ENCODE measurements around the gene ROS1.
"Not testable (repeated sequence)": the region's sequence is repeated elsewhere in the genome, so short reads cannot be mapped to it uniquely, and the experiment has no call there.

The ROS1 gene

GRCh38 chr6:117451671-117452070, 25.9 kb upstream of the ROS1 start:
- in situ Hi-C loops (cut with HindIII; ENCODE audit: low pct_unique_long_range_greater_than_20kb, low sequenced_read_pairs): no loop called here
- TF ChIP-seq JUND (IDR thresholded peaks at IDR 0.05; ENCODE audit: low read depth): no peak
- DNase-seq (ENCODE audit: low read depth in 1 of 2, low spot score in 1 of 2): no peak

GRCh38 chr6:117449549-117450439, 24.1 kb upstream of the ROS1 start:
- in situ Hi-C loops (cut with HindIII; ENCODE audit: low pct_unique_long_range_greater_than_20kb, low sequenced_read_pairs): no loop called here
- TF ChIP-seq JUND (IDR thresholded peaks at IDR 0.05; ENCODE audit: low read depth): no peak
- DNase-seq (ENCODE audit: low read depth in 1 of 2, low spot score in 1 of 2): peak in 1 of 2 experiments; percentile 49

- in situ Hi-C loops (cut with HindIII; ENCODE audit: low pct_unique_long_range_greater_than_20kb, low sequenced_read_pairs): no loop called here
- DNase-seq (ENCODE audit: low read depth in 1 of 2, low spot score in 1 of 2): no peak
- TF ChIP-seq JUND (IDR thresholded peaks at IDR 0.05; ENCODE audit: low read depth): no peak
Observed at GRCh38 chr6:117448732-117449485, 23.2 kb upstream of the ROS1 start.

- DNase-seq (ENCODE audit: low read depth in 1 of 2, low spot score in 1 of 2): no peak
- in situ Hi-C loops (cut with HindIII; ENCODE audit: low pct_unique_long_range_greater_than_20kb, low sequenced_read_pairs): no loop called here
- no peak for TF ChIP-seq JUND (IDR thresholded peaks at IDR 0.05; ENCODE audit: low read depth)
Observed at GRCh38 chr6:117448011-117448410, 22.3 kb upstream of the ROS1 start.

- in situ Hi-C loops (cut with HindIII; ENCODE audit: low pct_unique_long_range_greater_than_20kb, low sequenced_read_pairs): no loop called here
Observed at GRCh38 chr6:117446861-117447260, 21.1 kb upstream of the ROS1 start.

GRCh38 chr6:117444600-117444999, 18.9 kb upstream of the ROS1 start:
- in situ Hi-C loops (cut with HindIII; ENCODE audit: low pct_unique_long_range_greater_than_20kb, low sequenced_read_pairs): no loop called here
- no peak for DNase-seq (ENCODE audit: low read depth in 1 of 2, low spot score in 1 of 2)
- TF ChIP-seq JUND (IDR thresholded peaks at IDR 0.05; ENCODE audit: low read depth): no peak

More at GRCh38 chr6:117446861-117447260, 21.1 kb upstream of the ROS1 start:
- no peak for TF ChIP-seq JUND (IDR thresholded peaks at IDR 0.05; ENCODE audit: low read depth)
- DNase-seq (ENCODE audit: low read depth in 1 of 2, low spot score in 1 of 2): no peak

- in situ Hi-C loops (cut with HindIII; ENCODE audit: low pct_unique_long_range_greater_than_20kb, low sequenced_read_pairs): not testable (repeated sequence)
Observed at GRCh38 chr6:117442313-117442712, 16.6 kb upstream of the ROS1 start.

GRCh38 chr6:117441824-117442264, 16.1 kb upstream of the ROS1 start:
- no peak for DNase-seq (ENCODE audit: low read depth in 1 of 2, low spot score in 1 of 2)
- no peak for TF ChIP-seq JUND (IDR thresholded peaks at IDR 0.05; ENCODE audit: low read depth)
- in situ Hi-C loops (cut with HindIII; ENCODE audit: low pct_unique_long_range_greater_than_20kb, low sequenced_read_pairs): no loop called here

More at GRCh38 chr6:117442313-117442712, 16.6 kb upstream of the ROS1 start:
- DNase-seq (ENCODE audit: low read depth in 1 of 2, low spot score in 1 of 2): not testable (repeated sequence)

GRCh38 chr6:117440706-117441525, 15.2 kb upstream of the ROS1 start:
- in situ Hi-C loops (cut with HindIII; ENCODE audit: low pct_unique_long_range_greater_than_20kb, low sequenced_read_pairs): no loop called here
- TF ChIP-seq JUND (IDR thresholded peaks at IDR 0.05; ENCODE audit: low read depth): no peak
- DNase-seq (ENCODE audit: low read depth in 1 of 2, low spot score in 1 of 2): no peak

- TF ChIP-seq JUND (IDR thresholded peaks at IDR 0.05; ENCODE audit: low read depth): no peak
- DNase-seq (ENCODE audit: low read depth in 1 of 2, low spot score in 1 of 2): no peak
- in situ Hi-C loops (cut with HindIII; ENCODE audit: low pct_unique_long_range_greater_than_20kb, low sequenced_read_pairs): no loop called here
Observed at GRCh38 chr6:117432273-117432672, 6.5 kb upstream of the ROS1 start.

GRCh38 chr6:117423754-117424153, 2.0 kb downstream of the ROS1 start:
- no peak for DNase-seq (ENCODE audit: low read depth in 1 of 2, low spot score in 1 of 2)
- TF ChIP-seq JUND (IDR thresholded peaks at IDR 0.05; ENCODE audit: low read depth): no peak
- in situ Hi-C loops (cut with HindIII; ENCODE audit: low pct_unique_long_range_greater_than_20kb, low sequenced_read_pairs): no loop called here

GRCh38 chr6:117418320-117418719, 7.4 kb downstream of the ROS1 start:
- TF ChIP-seq JUND (IDR thresholded peaks at IDR 0.05; ENCODE audit: low read depth): no peak
- in situ Hi-C loops (cut with HindIII; ENCODE audit: low pct_unique_long_range_greater_than_20kb, low sequenced_read_pairs): no loop called here

More at GRCh38 chr6:117418320-117418719, 7.4 kb downstream of the ROS1 start:
- no peak for DNase-seq (ENCODE audit: low read depth in 1 of 2, low spot score in 1 of 2)
